WERI-Rb-1 (cell line): ENCODE results near the gene CACNG1.
A peak's percentile ranks its signal among the peaks of the same experiment; 100 is the strongest.

Source experiments
- DNase-seq: peaks from one replicate; pipeline ENCODE4 v3.0.0-alpha.2; 2020
- H3K27ac ChIP-seq: fragments of 250-450 bp; sonication (Bioruptor Pico); 2 replicates; pipeline ENCODE4 v1.5.1; 2020; ENCODE audit warnings: mild to moderate bottlenecking, moderate library complexity
- H3K27me3 ChIP-seq: fragments of 250-450 bp; sonication (Bioruptor Pico); 2 replicates; pipeline ENCODE4 v1.5.1; 2021; ENCODE audit warnings: mild to moderate bottlenecking, low read depth, moderate library complexity; ENCODE audit not compliant: insufficient read depth, severe bottlenecking
- H3K36me3 ChIP-seq: fragments of 250-450 bp; sonication (Bioruptor Pico); 2 replicates; pipeline ENCODE4 v1.5.1; 2020; ENCODE audit warnings: mild to moderate bottlenecking, moderate library complexity
- H3K4me3 ChIP-seq: 2 replicates; pipeline ENCODE4 v1.5.1; 2011; ENCODE audit warnings: low read depth, mild to moderate bottlenecking, control low read depth, low read length
- H3K9me3 ChIP-seq: fragments of 250-450 bp; sonication (Bioruptor Pico); 2 replicates; pipeline ENCODE4 v1.5.1; 2021; ENCODE audit warnings: mild to moderate bottlenecking, moderate library complexity; ENCODE audit not compliant: severe bottlenecking
- TF ChIP-seq, protein P1 (sequence below): IDR thresholded peaks from 2 replicates; pipeline ENCODE4 v1.5.1; 2011; ENCODE audit warnings: low read depth, mild to moderate bottlenecking, control low read depth, inconsistent platforms, low read length

Gene CACNG1

DNA sequence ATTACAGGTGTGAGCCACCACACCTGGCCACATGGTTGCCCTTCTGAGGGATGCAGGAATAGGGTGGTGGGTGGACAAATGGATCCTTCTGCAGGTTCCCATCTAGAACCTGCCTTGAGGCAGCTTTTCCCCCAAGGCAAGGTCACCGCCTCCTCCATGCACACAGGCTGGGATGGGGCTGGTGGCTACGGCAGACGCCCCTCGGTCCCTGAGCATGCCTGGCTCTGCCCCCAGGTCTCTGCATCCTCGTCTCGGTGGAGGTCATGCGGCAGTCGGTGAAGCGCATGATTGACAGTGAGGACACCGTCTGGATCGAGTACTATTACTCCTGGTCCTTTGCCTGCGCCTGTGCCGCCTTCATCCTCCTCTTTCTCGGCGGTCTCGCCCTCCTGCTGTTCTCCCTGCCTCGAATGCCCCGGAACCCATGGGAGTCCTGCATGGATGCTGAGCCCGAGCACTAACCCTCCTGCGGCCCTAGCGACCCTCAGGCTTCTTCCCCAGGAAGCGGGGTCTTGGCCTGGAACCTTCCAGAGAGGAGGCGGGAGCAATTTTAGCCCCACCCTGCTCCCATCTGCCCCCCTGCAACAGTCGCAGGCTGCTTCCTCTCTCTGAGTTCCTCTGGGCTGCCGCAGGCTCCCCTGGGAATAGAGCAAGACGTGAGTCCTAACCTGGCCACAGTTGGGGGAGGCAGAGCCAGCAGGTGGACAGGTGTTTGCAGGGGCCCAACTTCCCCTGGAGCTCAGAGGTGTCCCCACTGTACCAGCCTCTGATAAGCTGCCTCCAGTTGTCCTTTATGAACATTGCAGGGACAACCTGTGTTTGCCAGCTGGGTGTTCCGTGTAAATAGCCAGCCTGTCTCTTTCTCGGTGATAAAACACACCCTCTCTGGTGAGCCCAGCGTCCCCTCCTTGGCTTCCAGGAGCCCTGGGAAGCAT lies 11.7 kb downstream of the CACNG1 start:
- Histone ChIP-seq H3K36me3 (no peaks in the 10 kb centered on the region), H3K27me3 (no peaks in the 10 kb centered on the region), H3K4me3 (no peak overlapping the region), H3K9me3 (no peaks in the 10 kb centered on the region), H3K27ac (no peak overlapping the region)
- TF ChIP-seq, protein P1, sequence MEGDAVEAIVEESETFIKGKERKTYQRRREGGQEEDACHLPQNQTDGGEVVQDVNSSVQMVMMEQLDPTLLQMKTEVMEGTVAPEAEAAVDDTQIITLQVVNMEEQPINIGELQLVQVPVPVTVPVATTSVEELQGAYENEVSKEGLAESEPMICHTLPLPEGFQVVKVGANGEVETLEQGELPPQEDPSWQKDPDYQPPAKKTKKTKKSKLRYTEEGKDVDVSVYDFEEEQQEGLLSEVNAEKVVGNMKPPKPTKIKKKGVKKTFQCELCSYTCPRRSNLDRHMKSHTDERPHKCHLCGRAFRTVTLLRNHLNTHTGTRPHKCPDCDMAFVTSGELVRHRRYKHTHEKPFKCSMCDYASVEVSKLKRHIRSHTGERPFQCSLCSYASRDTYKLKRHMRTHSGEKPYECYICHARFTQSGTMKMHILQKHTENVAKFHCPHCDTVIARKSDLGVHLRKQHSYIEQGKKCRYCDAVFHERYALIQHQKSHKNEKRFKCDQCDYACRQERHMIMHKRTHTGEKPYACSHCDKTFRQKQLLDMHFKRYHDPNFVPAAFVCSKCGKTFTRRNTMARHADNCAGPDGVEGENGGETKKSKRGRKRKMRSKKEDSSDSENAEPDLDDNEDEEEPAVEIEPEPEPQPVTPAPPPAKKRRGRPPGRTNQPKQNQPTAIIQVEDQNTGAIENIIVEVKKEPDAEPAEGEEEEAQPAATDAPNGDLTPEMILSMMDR, result no peak
- DNase-seq, result peak; percentile 6

DNA sequence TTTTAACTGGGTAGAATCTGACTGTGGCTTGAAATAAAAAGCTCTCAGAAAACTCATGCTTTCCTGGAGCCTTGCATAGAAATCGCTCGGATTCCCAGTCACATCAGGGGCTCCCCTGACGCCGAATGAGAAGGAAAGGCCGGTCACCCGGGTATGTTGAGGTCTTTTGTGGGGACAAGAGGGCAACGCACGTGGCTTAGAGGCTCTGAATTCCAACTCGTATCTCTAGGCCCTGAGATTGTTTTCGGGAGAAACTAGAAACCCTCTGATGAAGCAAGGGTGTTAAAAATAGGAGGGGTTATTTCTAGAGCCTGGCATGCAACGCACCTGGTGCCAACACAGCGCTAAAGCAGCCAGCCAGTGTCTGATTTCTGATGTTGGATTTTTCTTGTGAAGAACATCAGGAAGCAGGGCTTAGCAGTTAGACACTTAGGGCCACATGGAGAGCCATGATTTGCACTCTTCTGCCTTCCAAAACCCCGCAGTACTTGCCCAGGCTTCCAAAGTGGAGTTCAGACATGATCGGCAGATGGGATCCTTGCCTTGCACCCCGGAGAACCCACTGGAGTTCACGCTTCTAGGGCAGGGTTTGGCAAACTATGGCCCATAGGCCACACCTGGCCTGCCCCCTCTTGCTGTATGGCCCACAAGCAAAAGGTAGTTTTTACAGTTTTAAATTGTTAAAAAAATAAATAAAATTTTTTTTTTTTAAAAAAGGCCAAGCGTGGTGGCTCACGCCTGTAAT lies 12.6 kb downstream of the CACNG1 start:
- no peak overlapping the region for H3K4me3 ChIP-seq
- no peaks in the 10 kb centered on the region for H3K9me3 ChIP-seq
- no peak for DNase-seq
- TF ChIP-seq, protein P1, result no peak
- H3K36me3 ChIP-seq, result no peaks in the 10 kb centered on the region
- no peaks in the 10 kb centered on the region for H3K27me3 ChIP-seq
- no peak overlapping the region for H3K27ac ChIP-seq

DNA sequence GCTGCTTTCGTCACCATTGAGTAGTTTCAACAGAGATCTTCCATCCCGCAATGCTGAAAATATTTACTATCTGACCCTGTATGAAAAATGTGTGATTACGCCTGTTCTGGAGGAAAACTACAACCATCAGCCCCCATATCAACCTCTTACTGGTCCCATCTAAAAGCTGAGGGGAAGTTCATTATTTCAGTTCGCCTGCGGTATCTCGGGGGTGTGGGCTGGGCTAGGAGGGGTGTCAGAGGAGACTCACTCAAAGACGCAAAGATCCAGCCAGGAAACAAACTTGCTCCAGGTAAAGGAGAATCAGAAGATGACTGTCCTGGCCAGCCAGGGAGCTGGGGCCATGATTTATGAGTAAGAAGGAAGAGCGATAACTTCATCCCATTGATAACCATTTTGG lies 13.7 kb downstream of the CACNG1 start:
- TF ChIP-seq, protein P1, result no peak
- no peaks in the 10 kb centered on the region for H3K36me3 ChIP-seq
- no peaks in the 10 kb centered on the region for H3K9me3 ChIP-seq
- H3K27ac ChIP-seq, result no peak overlapping the region
- no peaks in the 10 kb centered on the region for H3K27me3 ChIP-seq
- no peak for DNase-seq
- H3K4me3 ChIP-seq, result no peak overlapping the region

DNA sequence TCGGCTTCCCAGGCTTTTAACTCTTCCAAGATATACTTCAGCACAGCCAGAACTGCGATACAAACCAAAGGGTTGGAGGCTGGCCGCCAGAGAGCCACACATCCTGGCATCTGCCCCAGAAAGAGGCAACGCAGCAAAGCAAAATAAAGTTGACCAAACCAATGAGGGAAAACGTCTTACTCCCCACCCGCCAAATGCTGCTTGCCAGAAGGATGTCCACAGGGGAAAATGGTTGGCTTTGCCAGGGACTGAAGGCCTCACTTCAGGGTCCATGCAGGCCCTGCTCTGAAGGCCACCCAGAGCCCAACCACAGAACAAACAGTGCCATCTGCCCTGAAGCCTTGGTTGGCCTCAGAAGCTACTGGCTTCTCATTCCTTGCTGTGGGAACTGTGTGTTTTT lies 15.0 kb downstream of the CACNG1 start:
- TF ChIP-seq, protein P1, result no peak
- no peak for DNase-seq
- no peaks in the 10 kb centered on the region for H3K36me3 ChIP-seq

DNA sequence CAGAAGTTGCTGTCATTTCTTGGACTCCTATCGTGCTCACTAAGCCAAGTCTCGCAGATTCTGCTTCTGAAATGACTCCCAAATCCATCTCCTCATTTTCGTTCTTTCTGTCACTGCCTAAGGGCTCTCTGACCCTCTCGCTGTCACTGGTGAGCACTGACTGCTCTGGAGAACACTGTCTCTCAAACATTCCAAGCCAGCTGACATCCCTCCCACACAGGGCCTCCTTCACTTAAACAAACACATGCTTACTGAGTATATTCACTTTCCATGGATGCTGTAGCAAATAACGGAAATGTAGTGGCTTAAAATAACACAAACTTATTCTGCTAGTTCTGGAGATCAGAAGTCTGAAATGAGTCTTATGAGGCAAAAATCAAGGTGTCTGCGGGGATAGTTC lies 18.8 kb downstream of the CACNG1 start:
- Histone ChIP-seq H3K4me3 (no peak overlapping the region), H3K9me3 (no peaks in the 10 kb centered on the region), H3K27ac (no peak overlapping the region), H3K27me3 (no peaks in the 10 kb centered on the region), H3K36me3 (no peaks in the 10 kb centered on the region)
- no peak for DNase-seq
- TF ChIP-seq, protein P1, result no peak

More for the DNA sequence above, 15.0 kb downstream of the CACNG1 start:
- Histone ChIP-seq H3K4me3 (no peak overlapping the region), H3K27ac (no peak overlapping the region), H3K9me3 (no peaks in the 10 kb centered on the region), H3K27me3 (no peaks in the 10 kb centered on the region)
